Panc1 (cell line): ENCODE measurements around the gene CTNND2. TPM values are rescaled to one million over a fixed set of nuclear protein-coding genes. Genes with fewer than 3 reads are reported as not detected.

Source experiments
- ATAC-seq: fragments of 200-7000 bp; cut with Tn5 transposase; 2 replicates; pipeline ENCODE4 v1.9.1; 2020; ENCODE audit warnings: mild to moderate bottlenecking, moderate library complexity
- BruUV-seq: library from RNA; stranded (reverse); fragments of 400-500 nt; replicated peaks from 2 replicates; lab custom pipeline; 2021; lab: Mats Ljungman, UMichigan
- CTCF ChIA-PET: fragments of 300-600 bp; sonication (Branson Sonifier 250); formaldehyde crosslinking; loops from one replicate; lab custom pipeline; 2022; ENCODE audit warnings: antibody characterized with exemption; lab: Charles Lee
- POLR2A ChIA-PET: fragments of 300-600 bp; sonication (Branson Sonifier 250); formaldehyde crosslinking; loops from one replicate; lab custom pipeline; 2022; ENCODE audit warnings: antibody characterized with exemption; lab: Charles Lee
- DNase-seq: peaks from one replicate; pipeline ENCODE4 v3.0.0-alpha.2; 2010; ENCODE audit warnings: low read depth, low spot score
- H3K27ac ChIP-seq: 2 replicates; pipeline ENCODE4 v1.5.1; 2011; ENCODE audit warnings: mild to moderate bottlenecking, low read length, inconsistent platforms
- H3K27me3 ChIP-seq: fragments of 200-500 bp; sonication (Bioruptor generic); 2 replicates; pipeline ENCODE4 v1.6.0; 2014; ENCODE audit warnings: low read length, inconsistent platforms; ENCODE audit not compliant: control insufficient read depth, insufficient read depth
- H3K36me3 ChIP-seq: fragments of 200-500 bp; sonication (Bioruptor generic); 2 replicates; pipeline ENCODE4 v1.5.1; 2014; ENCODE audit warnings: inconsistent platforms, mild to moderate bottlenecking, low read length, moderate library complexity; ENCODE audit not compliant: control insufficient read depth, insufficient read depth
- H3K4me1 ChIP-seq: 2 replicates; pipeline ENCODE4 v1.5.1; 2011; ENCODE audit warnings: inconsistent platforms, mild to moderate bottlenecking, low read length, moderate library complexity; ENCODE audit not compliant: control insufficient read depth, insufficient read depth
- H3K4me3 ChIP-seq, 2 experiments: 2 replicates each; pipeline ENCODE4 v1.5.1; 2011 to 2012; ENCODE audit warnings: low read depth in 2 of 2, low read length in 2 of 2, mild to moderate bottlenecking in 2 of 2, inconsistent platforms in 1 of 2, moderate library complexity in 1 of 2
- H3K9me3 ChIP-seq: fragments of 200-500 bp; sonication (Bioruptor generic); 2 replicates; pipeline ENCODE4 v1.5.1; 2014; ENCODE audit warnings: low read depth, mild to moderate bottlenecking, inconsistent platforms, low read length, moderate library complexity; ENCODE audit not compliant: control insufficient read depth, insufficient read depth
- CTCF ChIP-seq: fragments of 450-650 bp; IDR thresholded peaks from 2 replicates; pipeline ENCODE4 v1.5.1; 2017; ENCODE audit warnings: mild to moderate bottlenecking
- POLR2AphosphoS5 ChIP-seq: IDR thresholded peaks from 2 replicates; pipeline ENCODE4 v1.6.1; 2012; ENCODE audit warnings: mild to moderate bottlenecking, low read depth, low read length, moderate library complexity
- REST ChIP-seq, 2 experiments: IDR thresholded peaks; 2 replicates each; pipeline ENCODE4 v1.6.1; 2011 to 2012; ENCODE audit warnings: low read depth in 2 of 2, control low read depth in 1 of 2, low read length in 1 of 2, mild to moderate bottlenecking in 1 of 2, moderate library complexity in 1 of 2; ENCODE audit not compliant: insufficient read depth in 1 of 2
- SIN3A ChIP-seq: IDR thresholded peaks from 2 replicates; pipeline ENCODE4 v1.6.1; 2012; ENCODE audit warnings: low read depth, mild to moderate bottlenecking, low read length, moderate library complexity, borderline replicate concordance; ENCODE audit not compliant: insufficient read depth
- TCF7L2 ChIP-seq: IDR thresholded peaks from 2 replicates; pipeline ENCODE4 v1.6.1; 2011; ENCODE audit warnings: mild to moderate bottlenecking, low read depth, low read length, inconsistent platforms
- in situ Hi-C: cut with HindIII; loops from 2 replicates; pipeline ENCODE4 v1.10.0; 2016; ENCODE audit warnings: low sequenced_read_pairs, low pct_unique_long_range_greater_than_20kb
- intact Hi-C: fragments of 100-400 bp; cut with micrococcal nuclease; formaldehyde crosslinking; loops from one replicate; pipeline ENCODE4 v1.10.0; 2022; ENCODE audit not compliant: unreplicated experiment
- total RNA-seq: library from RNA; stranded (reverse); gene quantifications from one replicate; pipeline ENCODE4 v1.2.1, GENCODE V29; 2021; ENCODE audit not compliant: unreplicated experiment

The CTNND2 gene
- total RNA-seq, 1 experiment from 2014 or later: 1.0 TPM

GRCh38 chr5:11062397-11062796 is 841.8 kb downstream of the CTNND2 start:
- DNase-seq (no peak), ATAC-seq (no peak)
- TF ChIP-seq CTCF (no peak), POLR2AphosphoS5 (no peak), REST (IDR thresholded peaks at IDR 0.05; ENCODE audit: insufficient read depth in 1 of 2, low read depth in 2 of 2, low read length in 1 of 2) (no peak), TCF7L2 (no peak), SIN3A (no peak)
- no peaks in the 10 kb centered on the region for H3K36me3 ChIP-seq
- ChIA-PET POLR2A (no interaction called here), CTCF (no interaction called here)
- no peaks in the 10 kb centered on the region for H3K4me1 ChIP-seq
- H3K27me3 ChIP-seq: peaks cover 16% of the 10 kb centered on the region
- in situ Hi-C loops: no loop called here
- BruUV-seq: no TSS peak
- no peaks in the 10 kb centered on the region for H3K9me3 ChIP-seq
- intact Hi-C loops: no loop called here
- no peak overlapping the region for H3K4me3 ChIP-seq
- no peak overlapping the region for H3K27ac ChIP-seq

GRCh38 chr5:11056560-11056959 is 847.7 kb downstream of the CTNND2 start:
- no peaks in the 10 kb centered on the region for H3K9me3 ChIP-seq
- no peaks in the 10 kb centered on the region for H3K36me3 ChIP-seq
- DNase-seq: no peak
- BruUV-seq: no TSS peak
- intact Hi-C loops (no loop called here), in situ Hi-C loops (no loop called here)
- no peak for ATAC-seq
- POLR2A ChIA-PET: no interaction called here
- H3K4me3 ChIP-seq: no peak overlapping the region
- CTCF ChIA-PET: no interaction called here
- peaks cover 26% of the 10 kb centered on the region for H3K27me3 ChIP-seq
- H3K4me1 ChIP-seq: no peaks in the 10 kb centered on the region
- TF ChIP-seq TCF7L2: no peak
- no peak overlapping the region for H3K27ac ChIP-seq

GRCh38 chr5:11054014-11054413 is 850.2 kb downstream of the CTNND2 start:
- TF ChIP-seq REST (IDR thresholded peaks at IDR 0.05; ENCODE audit: insufficient read depth in 1 of 2, low read depth in 2 of 2, low read length in 1 of 2): no peak
- TF ChIP-seq TCF7L2: no peak
- no peak for TF ChIP-seq CTCF
- no peak for TF ChIP-seq POLR2AphosphoS5
- no peak for TF ChIP-seq SIN3A
- Histone ChIP-seq H3K27ac (no peak overlapping the region), H3K4me1 (no peaks in the 10 kb centered on the region), H3K27me3 (peaks cover 19% of the 10 kb centered on the region), H3K9me3 (no peaks in the 10 kb centered on the region), H3K4me3 (no peak overlapping the region), H3K36me3 (no peaks in the 10 kb centered on the region)
- DNase-seq: no peak
- intact Hi-C loops (no loop called here), in situ Hi-C loops (no loop called here)
- ChIA-PET CTCF (no interaction called here), POLR2A (no interaction called here)
- no TSS peak for BruUV-seq
- no peak for ATAC-seq
